Neural cell (in vitro differentiated cells): ENCODE data around the gene PHF24. TPM values are rescaled to one million over a fixed set of nuclear protein-coding genes. Genes with fewer than 3 reads are reported as not detected.

ENCODE experiments used
- H2AFZ ChIP-seq: fragments of 200-600, 300-800 bp; sonication (generic), shearing (Covaris generic); 2 replicates; pipeline ENCODE4 v1.6.0; 2014; ENCODE audit warnings: low read depth, mild to moderate bottlenecking, antibody characterized with exemption, low read length, moderate library complexity
- H3F3A ChIP-seq: fragments of 200-600 bp; shearing (Covaris generic); 2 replicates; pipeline ENCODE4 v1.6.1; 2016; ENCODE audit warnings: mild to moderate bottlenecking, moderate library complexity, mixed read lengths, antibody characterized with exemption, low read length; ENCODE audit not compliant: insufficient read depth, poor library complexity, severe bottlenecking
- H3K27ac ChIP-seq: fragments of 200-600, 300-800 bp; sonication (generic), shearing (Covaris generic); 2 replicates; pipeline ENCODE4 v1.5.1; 2014; ENCODE audit warnings: mild to moderate bottlenecking, low read length, moderate library complexity
- H3K27me3 ChIP-seq: fragments of 300-800, 200-600 bp; sonication (generic), shearing (Covaris generic); 2 replicates; pipeline ENCODE4 v1.6.0; 2014; ENCODE audit warnings: mild to moderate bottlenecking, low read depth, low read length, moderate library complexity; ENCODE audit not compliant: insufficient read depth
- H3K36me3 ChIP-seq: fragments of 300-800, 200-600 bp; sonication (generic), shearing (Covaris generic); 2 replicates; pipeline ENCODE4 v1.5.1; 2014; ENCODE audit warnings: mild to moderate bottlenecking, antibody characterized with exemption, low read length, moderate library complexity; ENCODE audit not compliant: insufficient read depth
- H3K4me2 ChIP-seq: fragments of 300-800, 200-600 bp; sonication (generic), shearing (Covaris generic); 2 replicates; pipeline ENCODE4 v1.6.0; 2014; ENCODE audit warnings: mild to moderate bottlenecking, low read length
- H3K4me3 ChIP-seq: fragments of 300-800, 200-600 bp; sonication (generic), shearing (Covaris generic); 2 replicates; pipeline ENCODE4 v1.5.1; 2014; ENCODE audit warnings: mild to moderate bottlenecking, low read length, moderate library complexity
- H3K79me2 ChIP-seq: fragments of 200-600 bp; shearing (Covaris generic); replicated peaks from 2 replicates; pipeline ENCODE4 v1.6.0; 2014; ENCODE audit warnings: mild to moderate bottlenecking, low read length, moderate library complexity; ENCODE audit not compliant: insufficient read depth
- H3K9ac ChIP-seq: fragments of 300-800, 200-600 bp; sonication (generic), shearing (Covaris generic); 2 replicates; pipeline ENCODE4 v1.6.1; 2016; ENCODE audit warnings: mild to moderate bottlenecking, low read length, mixed read lengths
- H3K9me2 ChIP-seq: fragments of 200-600 bp; shearing (Covaris generic); 2 replicates; pipeline ENCODE4 v1.6.1; 2016; ENCODE audit warnings: mild to moderate bottlenecking, low read length, mixed read lengths; ENCODE audit not compliant: insufficient read depth
- H3K9me3 ChIP-seq: fragments of 200-600, 300-800 bp; sonication (generic), shearing (Covaris generic); 2 replicates; pipeline ENCODE4 v1.6.1; 2016; ENCODE audit warnings: mild to moderate bottlenecking, mixed run types, low read length, moderate library complexity, mixed read lengths
- H4K20me1 ChIP-seq: fragments of 200-600 bp; shearing (Covaris generic); 2 replicates; pipeline ENCODE4 v1.6.1; 2016; ENCODE audit warnings: mild to moderate bottlenecking, mixed run types; ENCODE audit not compliant: insufficient read depth
- EP300 ChIP-seq: fragments of 450-650 bp; conservative IDR thresholded peaks from 2 replicates; pipeline ENCODE4 v1.6.1; 2014; ENCODE audit warnings: antibody characterized with exemption, mild to moderate bottlenecking, moderate library complexity; ENCODE audit not compliant: poor library complexity, severe bottlenecking
- EZH2 ChIP-seq: fragments of 200-600, 300-800 bp; shearing (Covaris generic), sonication (generic); IDR thresholded peaks from 2 replicates; pipeline ENCODE4 v1.6.1; 2014; ENCODE audit warnings: antibody characterized with exemption, low read length, borderline replicate concordance, mild to moderate bottlenecking; ENCODE audit not compliant: insufficient read depth, poor library complexity, severe bottlenecking
- MXI1 ChIP-seq: fragments of 450-650 bp; conservative IDR thresholded peaks from 2 replicates; pipeline ENCODE4 v1.6.1; 2014; ENCODE audit warnings: antibody characterized with exemption, mild to moderate bottlenecking; ENCODE audit not compliant: poor library complexity, severe bottlenecking
- POLR2AphosphoS5 ChIP-seq: IDR thresholded peaks from 2 replicates; pipeline ENCODE4 v1.6.1; 2012
- RAD21 ChIP-seq: fragments of 450-650 bp; conservative IDR thresholded peaks from 2 replicates; pipeline ENCODE4 v1.6.1; 2014; ENCODE audit warnings: antibody characterized with exemption, mild to moderate bottlenecking, moderate library complexity
- SMC3 ChIP-seq: fragments of 450-650 bp; conservative IDR thresholded peaks from 2 replicates; pipeline ENCODE4 v1.6.1; 2014; ENCODE audit warnings: antibody characterized with exemption, mild to moderate bottlenecking, moderate library complexity; ENCODE audit not compliant: poor library complexity
- TAF1 ChIP-seq: IDR thresholded peaks from 2 replicates; pipeline ENCODE4 v1.6.1; 2012; ENCODE audit warnings: low read depth
- polyA minus RNA-seq: library from RNA; depleted of rRNA, polyadenylated mRNA; stranded (reverse); fragments of >200 nt; gene quantifications from 2 replicates; pipeline ENCODE4 v1.2.3, GENCODE V29; 2014
- polyA plus RNA-seq: library from polyadenylated mRNA; depleted of rRNA; stranded (reverse); fragments of >200 nt; gene quantifications from 2 replicates; pipeline ENCODE4 v1.2.3, GENCODE V29; 2014
- TF ChIP-seq, protein P1 (sequence below): fragments of 450-650 bp; IDR thresholded peaks from 2 replicates; pipeline ENCODE4 v1.5.1; 2014; ENCODE audit warnings: antibody characterized with exemption, mild to moderate bottlenecking, moderate library complexity; ENCODE audit not compliant: poor library complexity, severe bottlenecking
- TF ChIP-seq, protein P2 (sequence below): IDR thresholded peaks from 2 replicates; pipeline ENCODE4 v1.6.1; 2012; ENCODE audit warnings: borderline replicate concordance

The PHF24 gene
- polyA plus RNA-seq, result 1.8 and 2.4 TPM in 2 replicates
- polyA minus RNA-seq, result 6.9 and 7.8 TPM in 2 replicates

DNA sequence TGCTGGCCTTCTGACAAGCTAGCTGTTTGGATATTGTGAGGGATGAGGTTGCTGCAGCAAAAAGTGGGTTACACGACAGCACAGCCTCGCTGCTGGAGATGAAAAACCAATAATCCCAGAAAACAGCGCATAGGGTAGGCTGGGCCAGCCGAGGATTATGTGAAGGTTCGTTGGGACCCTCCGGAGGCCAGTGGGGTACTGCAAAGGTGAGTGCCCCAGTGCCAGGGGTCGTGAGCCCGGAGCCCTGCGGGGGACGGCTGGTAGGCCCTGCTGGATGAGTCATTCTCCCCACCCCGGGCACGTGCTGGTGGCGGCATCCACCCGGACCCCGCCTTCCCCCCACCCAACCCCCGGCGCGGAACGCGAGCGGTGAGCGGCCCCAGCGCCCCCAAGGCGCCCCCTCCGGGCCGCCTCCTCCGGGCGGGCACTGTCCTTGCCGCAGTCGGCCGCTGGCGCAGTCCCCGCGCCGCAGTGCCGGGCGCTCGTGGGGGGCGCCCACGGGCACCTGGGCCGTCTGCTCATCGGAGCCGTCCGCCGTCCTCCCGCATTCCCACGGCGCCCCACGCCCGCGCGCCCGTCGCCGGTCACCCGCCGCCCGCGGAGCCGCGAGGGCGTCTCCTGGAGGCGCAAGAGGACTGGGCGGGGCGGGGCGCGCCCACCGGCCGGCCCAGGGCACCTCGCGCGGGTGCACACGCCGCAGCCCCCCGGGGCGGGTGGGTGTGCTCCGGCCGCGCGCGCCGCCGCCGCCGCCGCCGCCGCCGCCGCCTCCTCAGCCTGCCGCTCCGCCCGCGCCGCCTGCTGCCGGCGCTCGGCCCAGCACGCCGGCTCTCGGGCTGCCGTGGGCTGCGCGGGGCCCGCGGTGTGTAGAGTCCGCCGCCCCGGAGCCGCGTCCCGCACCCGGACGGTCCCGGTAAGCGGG is at the start of gene PHF24:
Gene PHF24, plus strand, starts transcription at position 794 of the 919 bp plus-strand sequence. CDS start 13,014 bp downstream, outside the sequence.
- peak within 1 kb of the TSS; percentile 66 for H3K4me3 ChIP-seq
- H2AFZ ChIP-seq, result peak within 1 kb of the TSS; percentile 35
- TF ChIP-seq MXI1 (peak; percentile 28), EZH2 (no peak), POLR2AphosphoS5 (peak; percentile 8), TAF1 (peak; percentile 39), EP300 (no peak)
- TF ChIP-seq, protein P1, sequence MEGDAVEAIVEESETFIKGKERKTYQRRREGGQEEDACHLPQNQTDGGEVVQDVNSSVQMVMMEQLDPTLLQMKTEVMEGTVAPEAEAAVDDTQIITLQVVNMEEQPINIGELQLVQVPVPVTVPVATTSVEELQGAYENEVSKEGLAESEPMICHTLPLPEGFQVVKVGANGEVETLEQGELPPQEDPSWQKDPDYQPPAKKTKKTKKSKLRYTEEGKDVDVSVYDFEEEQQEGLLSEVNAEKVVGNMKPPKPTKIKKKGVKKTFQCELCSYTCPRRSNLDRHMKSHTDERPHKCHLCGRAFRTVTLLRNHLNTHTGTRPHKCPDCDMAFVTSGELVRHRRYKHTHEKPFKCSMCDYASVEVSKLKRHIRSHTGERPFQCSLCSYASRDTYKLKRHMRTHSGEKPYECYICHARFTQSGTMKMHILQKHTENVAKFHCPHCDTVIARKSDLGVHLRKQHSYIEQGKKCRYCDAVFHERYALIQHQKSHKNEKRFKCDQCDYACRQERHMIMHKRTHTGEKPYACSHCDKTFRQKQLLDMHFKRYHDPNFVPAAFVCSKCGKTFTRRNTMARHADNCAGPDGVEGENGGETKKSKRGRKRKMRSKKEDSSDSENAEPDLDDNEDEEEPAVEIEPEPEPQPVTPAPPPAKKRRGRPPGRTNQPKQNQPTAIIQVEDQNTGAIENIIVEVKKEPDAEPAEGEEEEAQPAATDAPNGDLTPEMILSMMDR, result peak; percentile 42
- H3K79me2 ChIP-seq, result no peaks in the 10 kb centered on the region
- no peaks in the 10 kb centered on the region for H3K9me3 ChIP-seq
- peaks cover 11% of the 10 kb centered on the region for H3K27me3 ChIP-seq
- no peak within 1 kb of the TSS for H3K27ac ChIP-seq
- H3K36me3 ChIP-seq, result no peaks in the 10 kb centered on the region
- no peak within 1 kb of the TSS for H3K4me2 ChIP-seq
- no peaks in the 10 kb centered on the region for H3K9me2 ChIP-seq
- H4K20me1 ChIP-seq, result no peaks in the 10 kb centered on the region
- H3K9ac ChIP-seq, result peak within 1 kb of the TSS; percentile 67
- no peaks in the 10 kb centered on the region for H3F3A ChIP-seq

DNA sequence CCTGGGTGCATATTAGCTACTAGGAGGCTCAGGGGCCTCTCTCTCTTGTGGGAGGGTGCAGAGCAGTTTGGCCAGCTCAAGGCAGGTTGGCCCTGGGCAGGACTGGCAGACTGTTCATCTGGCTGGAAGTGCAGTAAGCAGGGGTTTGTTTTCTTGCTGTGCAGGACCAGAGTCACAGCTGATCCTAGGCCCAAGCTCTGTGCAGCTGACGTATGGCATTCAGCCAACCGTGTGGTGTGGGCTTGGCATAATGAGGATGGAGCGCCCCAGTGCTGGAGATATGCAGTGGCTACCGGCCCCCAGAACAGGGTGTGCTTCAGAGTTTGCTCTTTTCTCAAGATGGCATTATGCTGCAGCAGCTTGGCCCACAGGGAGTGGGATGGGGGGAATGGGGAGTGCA is 31.0 kb upstream of the PHF24 start:
- Histone ChIP-seq H3K79me2 (no peaks in the 10 kb centered on the region), H3K9me3 (no peaks in the 10 kb centered on the region), H3K27ac (no peak overlapping the region), H3F3A (no peaks in the 10 kb centered on the region), H3K36me3 (no peaks in the 10 kb centered on the region), H2AFZ (no peak overlapping the region), H4K20me1 (no peaks in the 10 kb centered on the region), H3K27me3 (no peaks in the 10 kb centered on the region), H3K9ac (no peak overlapping the region), H3K9me2 (no peaks in the 10 kb centered on the region), H3K4me2 (no peak overlapping the region), H3K4me3 (no peak overlapping the region)
- TF ChIP-seq EZH2 (no peak), MXI1 (no peak), SMC3 (no peak), TAF1 (no peak), POLR2AphosphoS5 (no peak), EP300 (no peak), RAD21 (no peak)
- TF ChIP-seq, protein P2, sequence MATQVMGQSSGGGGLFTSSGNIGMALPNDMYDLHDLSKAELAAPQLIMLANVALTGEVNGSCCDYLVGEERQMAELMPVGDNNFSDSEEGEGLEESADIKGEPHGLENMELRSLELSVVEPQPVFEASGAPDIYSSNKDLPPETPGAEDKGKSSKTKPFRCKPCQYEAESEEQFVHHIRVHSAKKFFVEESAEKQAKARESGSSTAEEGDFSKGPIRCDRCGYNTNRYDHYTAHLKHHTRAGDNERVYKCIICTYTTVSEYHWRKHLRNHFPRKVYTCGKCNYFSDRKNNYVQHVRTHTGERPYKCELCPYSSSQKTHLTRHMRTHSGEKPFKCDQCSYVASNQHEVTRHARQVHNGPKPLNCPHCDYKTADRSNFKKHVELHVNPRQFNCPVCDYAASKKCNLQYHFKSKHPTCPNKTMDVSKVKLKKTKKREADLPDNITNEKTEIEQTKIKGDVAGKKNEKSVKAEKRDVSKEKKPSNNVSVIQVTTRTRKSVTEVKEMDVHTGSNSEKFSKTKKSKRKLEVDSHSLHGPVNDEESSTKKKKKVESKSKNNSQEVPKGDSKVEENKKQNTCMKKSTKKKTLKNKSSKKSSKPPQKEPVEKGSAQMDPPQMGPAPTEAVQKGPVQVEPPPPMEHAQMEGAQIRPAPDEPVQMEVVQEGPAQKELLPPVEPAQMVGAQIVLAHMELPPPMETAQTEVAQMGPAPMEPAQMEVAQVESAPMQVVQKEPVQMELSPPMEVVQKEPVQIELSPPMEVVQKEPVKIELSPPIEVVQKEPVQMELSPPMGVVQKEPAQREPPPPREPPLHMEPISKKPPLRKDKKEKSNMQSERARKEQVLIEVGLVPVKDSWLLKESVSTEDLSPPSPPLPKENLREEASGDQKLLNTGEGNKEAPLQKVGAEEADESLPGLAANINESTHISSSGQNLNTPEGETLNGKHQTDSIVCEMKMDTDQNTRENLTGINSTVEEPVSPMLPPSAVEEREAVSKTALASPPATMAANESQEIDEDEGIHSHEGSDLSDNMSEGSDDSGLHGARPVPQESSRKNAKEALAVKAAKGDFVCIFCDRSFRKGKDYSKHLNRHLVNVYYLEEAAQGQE, result no peak
- TF ChIP-seq, protein P1, result no peak
